Large intestine (tissue), 3 donors: ENCODE results near the gene IFTAP. TPM values are rescaled to one million over a fixed set of nuclear protein-coding genes. Genes with fewer than 3 reads are reported as not detected.

Source experiments
- DNase-seq, 2 donors: peaks; one replicate each; pipeline versions ENCODE4 v3.0.0 to v3.0.0-alpha.2; 2013
- H3K27ac ChIP-seq: one replicate; pipeline ENCODE4 v1.5.1; 2013; ENCODE audit warnings: low read length
- H3K27me3 ChIP-seq: 2 replicates; pipeline ENCODE4 v1.6.1; 2013; ENCODE audit warnings: low read length; ENCODE audit not compliant: control insufficient read depth, insufficient read depth
- H3K36me3 ChIP-seq: 2 replicates; pipeline ENCODE4 v1.6.1; 2013; ENCODE audit warnings: low read length; ENCODE audit not compliant: control insufficient read depth, insufficient read depth
- H3K4me1 ChIP-seq: one replicate; pipeline ENCODE4 v1.6.1; 2013; ENCODE audit warnings: low read length; ENCODE audit not compliant: control insufficient read depth, insufficient read depth
- H3K4me3 ChIP-seq: one replicate; pipeline ENCODE4 v1.5.1; 2013; ENCODE audit warnings: low read length
- H3K9me3 ChIP-seq: one replicate; pipeline ENCODE4 v1.6.1; 2013; ENCODE audit warnings: mild to moderate bottlenecking, low read depth, low read length, moderate library complexity; ENCODE audit not compliant: control insufficient read depth
- WGBS: methylation state at CpG from one replicate; pipeline ENCODE4 v1.1.5; 2013; ENCODE audit warnings: low lambda C conversion rate; ENCODE audit not compliant: insufficient coverage; 5-methylcytosine and 5-hydroxymethylcytosine counted together
- polyA plus RNA-seq: library from polyadenylated mRNA; unstranded; fragments of 120-200 nt; gene quantifications from one replicate; pipeline ENCODE4 v1.2.1, GENCODE V29; 2013

IFTAP gene
- polyA plus RNA-seq, 1 donor, result 27.2 TPM

DNA sequence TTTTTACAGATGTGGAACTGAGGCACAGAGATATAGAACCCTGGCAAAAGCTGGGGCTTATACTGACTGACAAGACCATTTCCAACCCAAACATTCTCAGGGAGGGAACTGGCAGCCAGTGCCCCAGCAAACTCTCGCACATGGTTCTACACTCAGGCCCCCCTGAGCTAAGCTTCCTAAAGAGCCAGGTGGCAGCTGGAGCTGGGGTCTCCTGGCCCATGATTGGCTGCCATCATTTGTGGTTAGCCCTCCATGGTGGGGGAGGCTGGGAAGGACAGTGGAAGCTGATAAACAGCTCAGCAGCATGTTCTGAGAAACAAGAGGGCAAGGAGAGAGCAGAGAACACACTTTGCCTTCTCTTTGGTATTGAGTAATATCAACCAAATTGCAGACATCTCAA lies 26.6 kb upstream of the IFTAP start, which contains the start of gene RAG1:
Gene RAG1, plus strand, starts transcription at position 314 of the 400 bp plus-strand sequence. CDS start 5,298 bp downstream, outside the sequence.
- Histone ChIP-seq H3K4me3 (no peak within 1 kb of the TSS), H3K4me1 (no peaks in the 10 kb centered on the region), H3K9me3 (no peaks in the 10 kb centered on the region), H3K27me3 (no peaks in the 10 kb centered on the region), H3K36me3 (no peaks in the 10 kb centered on the region), H3K27ac (no peak within 1 kb of the TSS)
- WGBS, result no CpG with 5 or more reads among the region's 1 CpG
- DNase-seq, result no peak

DNA sequence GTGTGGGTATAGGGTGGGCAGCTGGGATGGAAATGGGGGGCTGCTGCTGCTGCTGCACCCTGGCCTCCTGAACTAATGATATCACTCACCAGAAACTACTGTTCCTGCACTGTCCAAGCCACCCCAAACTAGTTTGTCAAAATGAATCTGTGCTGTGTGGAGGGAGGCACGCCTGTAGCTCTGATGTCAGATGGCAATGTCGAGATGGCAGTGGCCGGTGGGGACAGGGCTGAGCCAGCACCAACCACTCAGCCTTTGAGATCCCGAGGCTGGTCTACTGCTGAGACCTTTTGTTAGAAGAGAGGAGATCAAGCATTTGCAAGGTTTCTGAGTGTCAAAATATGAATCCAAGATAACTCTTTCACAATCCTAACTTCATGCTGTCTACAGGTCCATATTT lies 25.2 kb upstream of the IFTAP start:
- DNase-seq, result no peak
- Histone ChIP-seq H3K27ac (no peak overlapping the region), H3K4me1 (no peaks in the 10 kb centered on the region), H3K36me3 (peaks cover 4% of the 10 kb centered on the region), H3K4me3 (no peak overlapping the region), H3K9me3 (no peaks in the 10 kb centered on the region), H3K27me3 (no peaks in the 10 kb centered on the region)
- WGBS, result no CpG with 5 or more reads among the region's 4 CpGs

DNA sequence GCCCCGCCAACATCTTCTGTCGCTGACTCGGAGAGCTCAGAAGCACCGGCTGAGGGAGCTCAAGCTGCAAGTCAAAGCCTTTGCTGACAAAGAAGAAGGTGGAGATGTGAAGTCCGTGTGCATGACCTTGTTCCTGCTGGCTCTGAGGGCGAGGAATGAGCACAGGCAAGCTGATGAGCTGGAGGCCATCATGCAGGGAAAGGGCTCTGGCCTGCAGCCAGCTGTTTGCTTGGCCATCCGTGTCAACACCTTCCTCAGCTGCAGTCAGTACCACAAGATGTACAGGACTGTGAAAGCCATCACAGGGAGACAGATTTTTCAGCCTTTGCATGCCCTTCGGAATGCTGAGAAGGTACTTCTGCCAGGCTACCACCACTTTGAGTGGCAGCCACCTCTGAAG lies 19.8 kb upstream of the IFTAP start:
- peaks cover 6% of the 10 kb centered on the region for H3K36me3 ChIP-seq
- H3K9me3 ChIP-seq, result no peaks in the 10 kb centered on the region
- no CpG with 5 or more reads among the region's 8 CpGs for WGBS
- H3K27me3 ChIP-seq, result no peaks in the 10 kb centered on the region
- DNase-seq, result no peak
- no peak overlapping the region for H3K27ac ChIP-seq
- no peak overlapping the region for H3K4me3 ChIP-seq
- no peaks in the 10 kb centered on the region for H3K4me1 ChIP-seq

DNA sequence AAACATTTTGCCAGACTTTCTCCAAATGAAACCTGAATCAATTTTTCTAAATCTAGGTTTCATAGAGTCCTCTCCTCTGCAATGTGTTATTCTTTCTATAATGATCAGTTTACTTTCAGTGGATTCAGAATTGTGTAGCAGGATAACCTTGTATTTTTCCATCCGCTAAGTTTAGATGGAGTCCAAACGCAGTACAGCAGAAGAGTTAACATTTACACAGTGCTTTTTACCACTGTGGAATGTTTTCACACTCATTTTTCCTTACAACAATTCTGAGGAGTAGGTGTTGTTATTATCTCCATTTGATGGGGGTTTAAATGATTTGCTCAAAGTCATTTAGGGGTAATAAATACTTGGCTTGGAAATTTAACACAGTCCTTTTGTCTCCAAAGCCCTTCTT lies 16.9 kb upstream of the IFTAP start:
- no peak overlapping the region for H3K27ac ChIP-seq
- peaks cover 6% of the 10 kb centered on the region for H3K36me3 ChIP-seq
- DNase-seq, result no peak
- no CpG with 5 or more reads among the region's 2 CpGs for WGBS
- no peaks in the 10 kb centered on the region for H3K9me3 ChIP-seq
- H3K4me3 ChIP-seq, result no peak overlapping the region
- no peaks in the 10 kb centered on the region for H3K27me3 ChIP-seq
- H3K4me1 ChIP-seq, result no peaks in the 10 kb centered on the region

DNA sequence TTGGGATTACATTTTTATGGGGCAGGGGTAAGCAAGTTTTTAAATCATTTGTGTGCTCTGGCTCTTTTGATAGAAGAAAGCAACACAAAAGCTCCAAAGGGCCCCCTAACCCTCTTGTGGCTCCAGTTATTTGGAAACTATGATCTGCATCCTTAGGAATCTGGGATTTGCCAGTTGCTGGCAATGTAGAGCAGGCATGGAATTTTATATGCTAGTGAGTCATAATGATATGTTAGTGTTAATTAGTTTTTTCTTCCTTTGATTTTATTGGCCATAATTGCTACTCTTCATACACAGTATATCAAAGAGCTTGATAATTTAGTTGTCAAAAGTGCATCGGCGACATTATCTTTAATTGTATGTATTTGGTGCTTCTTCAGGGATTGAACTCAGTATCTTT lies 16.4 kb upstream of the IFTAP start:
- no peaks in the 10 kb centered on the region for H3K4me1 ChIP-seq
- H3K27me3 ChIP-seq, result no peaks in the 10 kb centered on the region
- no peak overlapping the region for H3K4me3 ChIP-seq
- no peaks in the 10 kb centered on the region for H3K9me3 ChIP-seq
- H3K27ac ChIP-seq, result no peak overlapping the region
- WGBS, result no CpG with 5 or more reads among the region's 2 CpGs
- H3K36me3 ChIP-seq, result peaks cover 6% of the 10 kb centered on the region
- DNase-seq, result no peak

DNA sequence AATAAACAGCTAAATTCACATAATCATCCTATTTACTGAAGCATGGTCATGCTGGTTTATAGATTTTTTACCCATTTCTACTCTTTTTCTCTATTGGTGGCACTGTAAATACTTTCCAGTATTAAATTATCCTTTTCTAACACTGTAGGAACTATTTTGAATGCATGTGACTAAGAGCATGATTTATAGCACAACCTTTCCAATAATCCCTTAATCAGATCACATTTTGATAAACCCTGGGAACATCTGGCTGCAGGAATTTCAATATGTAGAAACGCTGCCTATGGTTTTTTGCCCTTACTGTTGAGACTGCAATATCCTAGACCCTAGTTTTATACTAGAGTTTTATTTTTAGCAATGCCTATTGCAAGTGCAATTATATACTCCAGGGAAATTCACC lies 15.8 kb upstream of the IFTAP start:
- no CpG with 5 or more reads among the region's 1 CpG for WGBS
- DNase-seq, result no peak
- Histone ChIP-seq H3K36me3 (peaks cover 5% of the 10 kb centered on the region), H3K27me3 (no peaks in the 10 kb centered on the region), H3K27ac (no peak overlapping the region), H3K9me3 (no peaks in the 10 kb centered on the region), H3K4me3 (no peak overlapping the region), H3K4me1 (no peaks in the 10 kb centered on the region)

DNA sequence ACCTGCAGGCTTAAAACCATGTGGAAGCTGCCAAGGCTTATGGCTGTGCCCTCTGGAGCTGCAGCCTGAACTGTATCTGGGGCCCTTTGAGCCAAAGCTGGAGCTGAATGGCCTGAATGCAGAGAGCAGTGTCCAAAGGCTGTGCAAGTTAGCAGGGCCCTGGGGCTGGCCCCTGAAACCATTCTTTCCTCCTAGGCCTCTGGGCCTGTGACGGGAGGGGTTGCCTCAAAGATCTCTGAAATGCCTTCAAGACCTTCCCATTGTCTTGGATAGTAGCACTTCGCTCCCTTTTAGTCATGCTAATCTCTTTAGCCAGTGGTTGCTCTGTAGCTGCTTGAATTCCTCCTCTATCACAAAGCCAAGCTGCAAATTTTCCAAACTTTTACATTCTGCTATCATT lies 12.8 kb upstream of the IFTAP start:
- H3K27ac ChIP-seq, result no peak overlapping the region
- DNase-seq, result no peak
- no peak overlapping the region for H3K4me3 ChIP-seq
- H3K36me3 ChIP-seq, result no peaks in the 10 kb centered on the region
- no peaks in the 10 kb centered on the region for H3K4me1 ChIP-seq
- no peaks in the 10 kb centered on the region for H3K27me3 ChIP-seq
- H3K9me3 ChIP-seq, result no peaks in the 10 kb centered on the region
- WGBS, result no CpG with 5 or more reads among the region's 2 CpGs

DNA sequence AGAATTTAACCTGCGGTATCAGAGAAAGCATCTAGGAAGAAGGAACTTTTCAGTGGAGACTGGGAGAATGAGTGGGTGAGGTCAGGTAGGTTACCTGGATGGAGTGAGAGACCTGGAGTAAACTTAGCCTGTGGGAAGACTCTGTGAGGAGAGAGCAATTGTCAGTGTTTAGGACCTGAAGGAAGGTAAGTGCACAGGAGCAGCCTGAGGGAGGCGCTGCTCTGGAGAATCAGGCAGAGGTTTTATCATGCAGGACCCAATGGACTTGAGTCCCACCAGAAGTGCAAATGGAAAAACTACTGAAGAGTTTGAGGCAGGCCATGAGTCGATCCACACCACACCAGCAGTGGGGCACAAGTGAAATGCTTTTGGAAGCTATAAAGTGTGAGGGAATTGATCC lies 10.6 kb upstream of the IFTAP start:
- Histone ChIP-seq H3K4me3 (no peak overlapping the region), H3K27me3 (peaks cover 8% of the 10 kb centered on the region), H3K27ac (no peak overlapping the region), H3K9me3 (no peaks in the 10 kb centered on the region), H3K36me3 (no peaks in the 10 kb centered on the region), H3K4me1 (no peaks in the 10 kb centered on the region)
- no peak for DNase-seq
- no CpG with 5 or more reads among the region's 3 CpGs for WGBS

DNA sequence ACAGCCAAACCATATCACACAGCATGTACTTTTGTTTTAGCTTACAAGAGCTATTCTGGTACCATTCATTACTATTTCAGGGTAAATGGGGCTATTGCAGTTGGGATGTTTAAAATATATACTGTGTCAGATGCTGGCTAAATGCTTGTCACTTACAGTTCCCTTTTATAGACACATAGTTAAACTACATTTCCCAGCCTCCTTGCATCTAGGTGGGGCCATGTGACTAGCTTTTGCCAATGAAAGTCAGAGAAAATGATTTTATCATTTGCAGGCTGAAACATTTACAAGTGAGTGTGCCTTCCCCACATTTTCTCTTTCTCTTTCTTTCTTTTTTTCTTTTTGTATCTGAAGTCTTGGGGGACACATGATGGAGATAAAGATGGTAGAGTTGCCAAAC lies 7.8 kb upstream of the IFTAP start:
- peaks cover 13% of the 10 kb centered on the region for H3K27me3 ChIP-seq
- no peaks in the 10 kb centered on the region for H3K4me1 ChIP-seq
- DNase-seq, result no peak
- no peaks in the 10 kb centered on the region for H3K9me3 ChIP-seq
- H3K27ac ChIP-seq, result no peak overlapping the region
- H3K36me3 ChIP-seq, result no peaks in the 10 kb centered on the region
- no peak overlapping the region for H3K4me3 ChIP-seq

DNA sequence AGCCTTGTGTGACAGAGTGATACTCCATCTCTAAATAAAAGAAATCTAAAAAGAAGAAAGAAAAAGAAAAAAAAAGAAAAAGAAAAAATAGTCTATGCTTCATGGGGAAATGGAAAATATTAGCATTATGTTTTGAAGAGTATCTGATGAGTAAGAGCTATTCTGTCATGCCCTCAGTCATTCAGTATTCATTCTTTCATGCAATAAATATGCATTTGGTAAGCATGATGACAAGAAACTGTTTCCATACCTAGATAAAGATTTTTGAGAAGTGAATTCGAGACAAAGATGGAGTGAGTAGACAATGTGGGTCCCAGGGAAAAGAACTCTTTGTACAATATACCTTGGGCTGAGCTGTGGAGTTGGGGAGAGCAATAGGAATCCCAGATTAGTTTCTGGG lies 6.2 kb upstream of the IFTAP start:
- WGBS, result no CpG with 5 or more reads among the region's 1 CpG
- no peak for DNase-seq
- no peak overlapping the region for H3K27ac ChIP-seq
- H3K36me3 ChIP-seq, result no peaks in the 10 kb centered on the region
- H3K4me1 ChIP-seq, result no peaks in the 10 kb centered on the region
- H3K4me3 ChIP-seq, result no peak overlapping the region
- no peaks in the 10 kb centered on the region for H3K9me3 ChIP-seq
- peaks cover 15% of the 10 kb centered on the region for H3K27me3 ChIP-seq

DNA sequence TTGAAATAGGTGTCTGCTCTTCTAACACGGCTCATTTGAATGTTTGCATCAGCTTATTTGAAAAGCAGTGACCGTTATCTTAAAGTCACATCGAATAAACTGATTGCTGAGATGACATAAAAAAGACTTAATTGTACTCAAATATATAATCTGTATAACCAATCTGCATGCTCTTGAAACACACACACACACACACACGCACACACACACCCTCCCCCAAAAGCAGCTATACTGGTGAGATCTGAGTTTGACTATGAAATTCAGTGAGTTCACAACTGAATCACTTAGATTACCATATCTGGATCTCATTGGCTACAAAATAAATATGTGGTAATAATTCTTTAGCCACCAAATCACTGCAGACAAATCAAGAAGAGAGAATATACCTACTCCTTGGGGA lies 3.8 kb upstream of the IFTAP start:
- no peak for DNase-seq
- no peaks in the 10 kb centered on the region for H3K36me3 ChIP-seq
- 44% methylated on average over 3 of the region's 4 CpGs for WGBS

More for the DNA sequence above, 3.8 kb upstream of the IFTAP start:
- Histone ChIP-seq H3K4me3 (no peak overlapping the region), H3K27ac (no peak overlapping the region), H3K27me3 (peaks cover 15% of the 10 kb centered on the region), H3K4me1 (no peaks in the 10 kb centered on the region), H3K9me3 (no peaks in the 10 kb centered on the region)
